ENCODE results near the gene BRD1.

BRD1 gene

GRCh38 chr22:49774046-49774445, 53.6 kb downstream of the BRD1 start:
- no peak for TF ChIP-seq CTCF (IDR thresholded peaks at IDR 0.05; ENCODE audit: insufficient read depth, low read length, poor library complexity, severe bottlenecking)

GRCh38 chr22:49773531-49773930, 54.1 kb downstream of the BRD1 start:
- TF ChIP-seq CTCF (IDR thresholded peaks at IDR 0.05; ENCODE audit: insufficient read depth, low read length, poor library complexity, severe bottlenecking), result no peak
- peaks cover 27% of the 10 kb centered on the region for H3K36me3 ChIP-seq (ENCODE audit: control insufficient read depth, insufficient read depth, low read length)
- DNase-seq (ENCODE audit: extremely low read depth, insufficient read length), result no peak
- no peaks in the 10 kb centered on the region for H3K27me3 ChIP-seq (replicated peaks; ENCODE audit: control insufficient read depth, insufficient read depth, low read length)
- H3K4me3 ChIP-seq (replicated peaks; ENCODE audit: low read depth, low read length), result no peak overlapping the region

More at GRCh38 chr22:49774046-49774445, 53.6 kb downstream of the BRD1 start:
- Histone ChIP-seq H3K27me3 (replicated peaks; ENCODE audit: control insufficient read depth, insufficient read depth, low read length) (no peaks in the 10 kb centered on the region), H3K4me3 (replicated peaks; ENCODE audit: low read depth, low read length) (no peak overlapping the region), H3K36me3 (ENCODE audit: control insufficient read depth, insufficient read depth, low read length) (peaks cover 27% of the 10 kb centered on the region)
- DNase-seq (ENCODE audit: extremely low read depth, insufficient read length), result no peak

- Histone ChIP-seq H3K36me3 (ENCODE audit: control insufficient read depth, insufficient read depth, low read length) (peaks cover 27% of the 10 kb centered on the region), H3K4me3 (replicated peaks; ENCODE audit: low read depth, low read length) (no peak overlapping the region), H3K27me3 (replicated peaks; ENCODE audit: control insufficient read depth, insufficient read depth, low read length) (no peaks in the 10 kb centered on the region)
- DNase-seq (ENCODE audit: extremely low read depth, insufficient read length), result no peak
- TF ChIP-seq CTCF (IDR thresholded peaks at IDR 0.05; ENCODE audit: insufficient read depth, low read length, poor library complexity, severe bottlenecking), result no peak
Observed at GRCh38 chr22:49772692-49773091, 55.0 kb downstream of the BRD1 start.

- H3K36me3 ChIP-seq (ENCODE audit: control insufficient read depth, insufficient read depth, low read length), result peaks cover 21% of the 10 kb centered on the region
- no peaks in the 10 kb centered on the region for H3K27me3 ChIP-seq (replicated peaks; ENCODE audit: control insufficient read depth, insufficient read depth, low read length)
- TF ChIP-seq CTCF (IDR thresholded peaks at IDR 0.05; ENCODE audit: insufficient read depth, low read length, poor library complexity, severe bottlenecking), result no peak
- no peak overlapping the region for H3K4me3 ChIP-seq (replicated peaks; ENCODE audit: low read depth, low read length)
- no peak for DNase-seq (ENCODE audit: extremely low read depth, insufficient read length)
Observed at GRCh38 chr22:49771266-49772065, 56.2 kb downstream of the BRD1 start.

GRCh38 chr22:49770547-49771265, 57.0 kb downstream of the BRD1 start:
- no peak for DNase-seq (ENCODE audit: extremely low read depth, insufficient read length)
- no peak overlapping the region for H3K4me3 ChIP-seq (replicated peaks; ENCODE audit: low read depth, low read length)
- no peak for TF ChIP-seq CTCF (IDR thresholded peaks at IDR 0.05; ENCODE audit: insufficient read depth, low read length, poor library complexity, severe bottlenecking)
- peaks cover 16% of the 10 kb centered on the region for H3K36me3 ChIP-seq (ENCODE audit: control insufficient read depth, insufficient read depth, low read length)
- no peaks in the 10 kb centered on the region for H3K27me3 ChIP-seq (replicated peaks; ENCODE audit: control insufficient read depth, insufficient read depth, low read length)
